ENCODE measurements around the gene NOXO1. TPM values are rescaled to one million over a fixed set of nuclear protein-coding genes. Genes with fewer than 3 reads are reported as not detected.

NOXO1 gene
- total RNA-seq, 1 donor from 2014 or later: 0.63 TPM

GRCh38 chr16:1932050-1933028, 48.9 kb downstream of the NOXO1 start:
- Mint-ChIP-seq H3K27me3 (peaks cover 5% of the 10 kb centered on the region), H3K36me3 (no peaks in the 10 kb centered on the region), H3K9me3 (no peaks in the 10 kb centered on the region), H3K27ac (no peak overlapping the region), H3K4me3 (no peak overlapping the region), H3K4me1 (ENCODE audit: unreplicated experiment) (peaks cover 4% of the 10 kb centered on the region)
- TF ChIP-seq CTCF (conservative IDR thresholded peaks at IDR 0.05): no peak
- DNase-seq (ENCODE audit: extremely low spot score, unreplicated experiment): no peak

GRCh38 chr16:1930338-1930720, 50.9 kb downstream of the NOXO1 start:
- Mint-ChIP-seq H3K27me3 (peaks cover 5% of the 10 kb centered on the region), H3K4me3 (no peak overlapping the region), H3K4me1 (ENCODE audit: unreplicated experiment) (peaks cover 4% of the 10 kb centered on the region), H3K27ac (no peak overlapping the region), H3K9me3 (no peaks in the 10 kb centered on the region), H3K36me3 (no peaks in the 10 kb centered on the region)
- no peak for TF ChIP-seq CTCF (conservative IDR thresholded peaks at IDR 0.05)
- no peak for DNase-seq (ENCODE audit: extremely low spot score, unreplicated experiment)

DNA sequence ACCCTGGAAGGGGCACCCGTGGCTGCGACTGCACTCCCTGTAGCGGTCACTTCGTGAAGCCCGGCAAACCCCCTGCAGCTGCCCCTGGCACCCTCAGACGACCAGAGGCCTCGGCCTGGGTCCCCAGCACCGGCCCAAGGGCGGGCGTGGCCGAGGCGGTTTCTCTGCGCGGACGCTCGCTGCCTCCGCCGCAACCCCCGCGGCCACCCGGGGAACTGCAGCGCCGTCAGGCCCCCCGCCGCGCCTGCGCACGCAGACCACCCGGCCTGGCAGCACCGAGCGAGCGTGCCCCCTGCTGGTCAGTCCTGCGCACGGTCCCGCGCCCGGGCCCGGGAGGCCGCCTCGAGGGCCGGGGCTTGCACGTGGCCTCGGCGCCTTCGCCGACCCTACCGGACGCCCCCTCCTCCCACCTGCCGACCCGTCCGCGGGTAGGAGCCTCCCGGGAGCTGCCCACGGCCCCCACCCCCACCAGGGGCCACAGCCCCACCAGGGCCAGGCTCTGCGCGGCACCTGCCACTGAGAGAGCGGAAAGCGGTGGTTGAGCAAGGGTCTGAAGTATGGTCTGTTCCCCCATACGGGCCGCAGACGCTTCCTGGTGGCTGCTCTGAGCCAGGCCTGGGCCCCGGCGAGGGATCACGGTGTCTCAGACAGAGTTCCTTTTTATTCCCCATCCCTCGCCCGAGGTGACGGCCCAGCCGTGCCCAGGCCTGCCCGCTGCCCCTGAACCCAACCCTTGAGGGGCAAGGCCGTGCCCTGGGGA, 51.5 kb downstream of the NOXO1 start:
- Mint-ChIP-seq H3K27ac (no peak overlapping the region), H3K4me3 (no peak overlapping the region), H3K9me3 (no peaks in the 10 kb centered on the region), H3K27me3 (peaks cover 7% of the 10 kb centered on the region), H3K4me1 (ENCODE audit: unreplicated experiment) (peaks cover 4% of the 10 kb centered on the region), H3K36me3 (no peaks in the 10 kb centered on the region)
- TF ChIP-seq CTCF (conservative IDR thresholded peaks at IDR 0.05): peak; percentile 97
- peak; percentile 98 for DNase-seq (ENCODE audit: extremely low spot score, unreplicated experiment)

GRCh38 chr16:1929105-1929504, 52.2 kb downstream of the NOXO1 start:
- peak overlapping the region; percentile 48 for H3K27ac Mint-ChIP-seq
- no peak for DNase-seq (ENCODE audit: extremely low spot score, unreplicated experiment)
- H3K36me3 Mint-ChIP-seq: no peaks in the 10 kb centered on the region
- H3K4me1 Mint-ChIP-seq (ENCODE audit: unreplicated experiment): peaks cover 4% of the 10 kb centered on the region
- peak overlapping the region; percentile 81 for H3K4me3 Mint-ChIP-seq
- peaks cover 12% of the 10 kb centered on the region for H3K27me3 Mint-ChIP-seq
- no peak for TF ChIP-seq CTCF (conservative IDR thresholded peaks at IDR 0.05)
- no peaks in the 10 kb centered on the region for H3K9me3 Mint-ChIP-seq

Other genes with a start within 250 kb of the NOXO1 start
- gene NME3, start 209.9 kb downstream of the NOXO1 start, total RNA-seq (ENCODE audit: low replicate concordance): 54.0 and 55.9 TPM in 2 replicates
- 26.9 and 35.9 TPM in 2 replicates for gene EME2, start 208.7 kb downstream of the NOXO1 start, total RNA-seq (ENCODE audit: low replicate concordance)
- gene MRPS34, start 208.3 kb downstream of the NOXO1 start, total RNA-seq (ENCODE audit: low replicate concordance): 95.5 and 97.9 TPM in 2 replicates
- gene SPSB3, start 198.9 kb downstream of the NOXO1 start, total RNA-seq (ENCODE audit: low replicate concordance): 51.2 and 71.3 TPM in 2 replicates
- gene NUBP2, start 198.5 kb downstream of the NOXO1 start, total RNA-seq (ENCODE audit: low replicate concordance): 54.5 and 66.6 TPM in 2 replicates
- 0.17 and 0.59 TPM in 2 replicates for gene IGFALS, start 187.8 kb downstream of the NOXO1 start, total RNA-seq (ENCODE audit: low replicate concordance)
- 32.0 and 36.7 TPM in 2 replicates for gene HAGH, start 154.6 kb downstream of the NOXO1 start, total RNA-seq (ENCODE audit: low replicate concordance)
- gene FAHD1, start 154.3 kb downstream of the NOXO1 start, total RNA-seq (ENCODE audit: low replicate concordance): 33.2 and 41.1 TPM in 2 replicates
- not detected in 2 replicates for gene MEIOB, start 109.3 kb downstream of the NOXO1 start, total RNA-seq (ENCODE audit: low replicate concordance)
- 1.3 and 5.6 TPM in 2 replicates for gene HS3ST6, start 63.1 kb downstream of the NOXO1 start, total RNA-seq (ENCODE audit: low replicate concordance)
- gene MSRB1, start 38.3 kb downstream of the NOXO1 start, total RNA-seq (ENCODE audit: low replicate concordance): 34.8 and 37.7 TPM in 2 replicates
- gene RPL3L, start 26.8 kb downstream of the NOXO1 start, total RNA-seq (ENCODE audit: low replicate concordance): not detected in 2 replicates
- gene NDUFB10, start 21.9 kb downstream of the NOXO1 start, total RNA-seq (ENCODE audit: low replicate concordance): 122 and 130 TPM in 2 replicates
- 3,017 and 3,035 TPM in 2 replicates for gene RPS2, start 16.6 kb downstream of the NOXO1 start, total RNA-seq (ENCODE audit: low replicate concordance)
- gene RNF151, start 14.6 kb downstream of the NOXO1 start, total RNA-seq (ENCODE audit: low replicate concordance): not detected in 2 replicates
- gene TBL3, start 9.4 kb downstream of the NOXO1 start, total RNA-seq (ENCODE audit: low replicate concordance): 37.0 and 40.0 TPM in 2 replicates
- 25.3 and 31.6 TPM in 2 replicates for gene GFER, start 2.7 kb upstream of the NOXO1 start, total RNA-seq (ENCODE audit: low replicate concordance)
- 2.4 and 2.5 TPM in 2 replicates for gene SYNGR3, start 8.5 kb upstream of the NOXO1 start, total RNA-seq (ENCODE audit: low replicate concordance)
- gene ZNF598, start 28.4 kb upstream of the NOXO1 start, total RNA-seq (ENCODE audit: low replicate concordance): 43.9 and 46.1 TPM in 2 replicates
- 3.9 and 4.7 TPM in 2 replicates for gene NPW, start 38.3 kb upstream of the NOXO1 start, total RNA-seq (ENCODE audit: low replicate concordance)
- gene NHERF2, start 45.4 kb upstream of the NOXO1 start, total RNA-seq (ENCODE audit: low replicate concordance): 23.3 and 23.4 TPM in 2 replicates
- 18.1 and 37.6 TPM in 2 replicates for gene NTHL1, start 66.4 kb upstream of the NOXO1 start, total RNA-seq (ENCODE audit: low replicate concordance)
- gene TSC2, start 66.5 kb upstream of the NOXO1 start, total RNA-seq (ENCODE audit: low replicate concordance): 131 and 208 TPM in 2 replicates
- gene PKD1, start 154.4 kb upstream of the NOXO1 start, total RNA-seq (ENCODE audit: low replicate concordance): 76.2 and 131 TPM in 2 replicates
- gene RAB26, start 167.2 kb upstream of the NOXO1 start, total RNA-seq (ENCODE audit: low replicate concordance): 7.4 and 9.9 TPM in 2 replicates
- gene TRAF7, start 174.3 kb upstream of the NOXO1 start, total RNA-seq (ENCODE audit: low replicate concordance): 71.0 and 81.6 TPM in 2 replicates
- 2.7 and 6.3 TPM in 2 replicates for gene CASKIN1, start 215.1 kb upstream of the NOXO1 start, total RNA-seq (ENCODE audit: low replicate concordance)
- gene MLST8, start 224.0 kb upstream of the NOXO1 start, total RNA-seq (ENCODE audit: low replicate concordance): 44.9 and 56.8 TPM in 2 replicates
- 8.7 and 16.6 TPM in 2 replicates for gene BRICD5, start 229.4 kb upstream of the NOXO1 start, total RNA-seq (ENCODE audit: low replicate concordance)
- gene PGP, start 233.4 kb upstream of the NOXO1 start, total RNA-seq (ENCODE audit: low replicate concordance): 16.2 and 25.5 TPM in 2 replicates
- 24.9 and 30.4 TPM in 2 replicates for gene E4F1, start 242.1 kb upstream of the NOXO1 start, total RNA-seq (ENCODE audit: low replicate concordance)